GM19099 (cell line): ENCODE measurements around the gene CYSTM1.

ENCODE experiments used
- POLR2A ChIP-seq: IDR thresholded peaks from 3 replicates; pipeline ENCODE4 v1.6.1; 2011; ENCODE audit warnings: low read depth; ENCODE audit not compliant: insufficient read length; ENCODE audit errors: extremely low read depth

Gene CYSTM1

DNA sequence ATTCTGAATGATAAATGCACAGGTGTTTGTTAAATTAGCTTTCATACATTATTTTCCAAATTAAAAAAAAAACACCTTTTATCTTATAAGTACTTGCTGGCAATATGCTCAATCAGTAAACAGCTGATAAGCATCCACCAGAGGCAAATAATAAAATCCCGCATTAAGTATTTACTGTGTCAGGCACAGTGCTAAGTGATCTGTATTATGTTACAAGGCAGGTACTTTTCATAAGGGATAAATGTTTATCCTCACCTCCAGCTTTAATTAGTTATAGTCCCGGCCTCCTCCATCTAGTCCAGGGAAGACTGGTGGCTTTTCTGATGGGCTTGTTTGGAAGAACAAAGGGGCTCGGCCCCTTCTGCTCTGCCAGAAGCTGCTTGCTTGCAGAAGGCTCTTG is 87.9 kb downstream of the CYSTM1 start:
- TF ChIP-seq POLR2A: no peak

DNA sequence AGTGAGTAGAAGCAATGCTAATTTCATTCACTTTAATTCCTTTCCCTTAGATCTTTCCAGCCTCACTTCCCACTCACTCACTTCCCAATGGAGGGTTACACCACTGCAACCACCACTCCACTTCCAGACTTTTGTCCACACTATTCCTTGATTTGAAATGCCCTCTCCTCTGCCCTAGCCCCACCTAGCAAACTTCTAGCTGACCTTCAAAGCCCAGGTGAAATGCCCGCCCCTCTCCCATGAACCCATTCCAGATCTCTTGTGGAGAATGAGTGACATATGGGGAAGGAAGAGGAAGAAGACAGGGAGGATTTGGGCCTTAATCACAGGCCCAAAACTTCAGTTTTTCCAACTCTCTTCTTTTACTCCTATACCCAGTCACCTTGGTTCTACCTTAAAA is 90.9 kb downstream of the CYSTM1 start:
- TF ChIP-seq POLR2A: no peak

DNA sequence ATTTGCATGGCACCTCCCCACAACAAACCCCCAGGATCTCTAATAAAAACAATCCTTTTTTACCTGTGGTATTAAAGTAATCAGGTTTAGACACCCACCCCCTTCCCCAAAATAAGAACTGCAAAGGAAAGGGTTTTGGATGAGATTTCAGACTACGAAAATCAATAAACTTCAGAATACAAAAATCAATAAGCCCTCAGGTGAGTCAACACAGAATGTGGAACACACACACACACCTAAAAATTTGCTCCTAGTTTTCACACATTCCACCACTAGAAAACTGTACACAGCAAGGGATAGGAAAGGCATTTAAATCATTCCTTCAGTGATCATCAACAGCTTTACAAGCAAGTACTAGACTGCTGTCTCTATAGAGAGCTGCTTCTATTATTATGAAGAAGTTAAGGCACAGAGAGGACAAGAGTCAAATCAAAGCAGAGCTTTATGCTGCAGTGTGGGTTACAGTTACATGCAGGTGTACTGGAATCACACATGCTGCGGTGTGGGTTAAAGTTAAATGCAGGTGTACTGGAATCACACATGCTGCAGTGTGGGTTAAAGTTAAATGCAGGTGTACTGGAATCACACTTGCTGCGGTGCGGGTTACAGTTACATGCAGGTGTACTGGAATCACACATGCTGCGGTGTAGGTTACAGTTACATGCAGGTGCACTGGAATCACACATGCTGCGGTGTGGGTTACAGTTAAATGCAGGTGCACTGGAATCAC is 91.6 kb downstream of the CYSTM1 start:
- no peak for TF ChIP-seq POLR2A

DNA sequence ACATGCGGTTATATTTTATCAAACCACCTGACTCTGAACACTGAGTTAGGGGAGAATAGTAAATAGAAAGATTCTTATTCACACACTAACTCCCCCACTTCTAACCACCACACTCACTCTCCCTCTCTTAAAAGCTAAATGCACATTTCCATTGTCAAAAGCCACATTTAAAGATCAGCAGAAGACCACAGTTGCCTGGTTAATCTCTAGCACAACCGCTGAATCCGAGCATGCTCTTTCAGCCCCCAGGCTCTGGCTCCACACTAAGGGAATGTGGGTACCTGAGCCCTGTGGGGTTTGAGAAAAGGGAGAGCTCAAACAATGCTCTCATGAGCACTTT is 92.2 kb downstream of the CYSTM1 start:
- no peak for TF ChIP-seq POLR2A

DNA sequence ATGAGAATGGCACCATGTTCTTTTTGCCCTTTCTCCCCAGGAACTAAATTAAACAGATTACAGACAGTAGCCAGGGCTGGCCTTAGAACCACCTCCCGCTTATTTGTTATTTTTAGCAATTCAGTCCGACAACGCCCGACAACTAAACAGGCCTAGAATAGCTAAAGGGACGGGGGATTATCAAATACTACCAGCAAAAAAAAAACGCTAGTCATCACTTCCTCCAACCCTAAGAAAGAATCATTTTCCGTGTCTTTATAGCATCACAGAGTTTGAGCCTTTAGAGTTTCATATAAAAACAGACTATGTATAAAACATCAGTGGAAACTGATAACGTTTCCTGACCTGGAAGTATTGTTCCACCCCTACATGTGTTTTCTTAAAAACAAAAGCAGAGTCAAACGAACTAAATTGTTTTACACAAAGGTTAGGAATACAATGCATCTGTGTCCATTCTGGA is 92.6 kb downstream of the CYSTM1 start:
- no peak for TF ChIP-seq POLR2A

DNA sequence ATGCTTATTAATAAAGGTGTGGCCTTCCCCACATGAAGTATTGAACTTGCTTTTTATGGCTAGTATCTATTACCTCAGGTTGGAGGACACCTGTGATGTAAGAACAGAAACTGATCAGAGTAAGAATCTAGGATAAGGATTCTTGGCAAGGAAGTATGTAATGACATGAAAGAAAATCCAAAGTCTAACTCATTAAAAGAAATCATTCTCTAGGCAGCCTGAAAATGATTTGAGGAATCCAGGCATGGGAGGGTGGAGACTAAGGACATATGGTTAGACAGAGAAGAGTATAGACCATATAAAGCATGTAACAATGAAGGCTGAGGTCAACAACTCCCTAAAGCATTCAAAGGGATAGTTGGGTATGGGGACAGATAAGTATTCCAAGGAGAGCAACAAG is 95.0 kb downstream of the CYSTM1 start:
- TF ChIP-seq POLR2A: no peak

DNA sequence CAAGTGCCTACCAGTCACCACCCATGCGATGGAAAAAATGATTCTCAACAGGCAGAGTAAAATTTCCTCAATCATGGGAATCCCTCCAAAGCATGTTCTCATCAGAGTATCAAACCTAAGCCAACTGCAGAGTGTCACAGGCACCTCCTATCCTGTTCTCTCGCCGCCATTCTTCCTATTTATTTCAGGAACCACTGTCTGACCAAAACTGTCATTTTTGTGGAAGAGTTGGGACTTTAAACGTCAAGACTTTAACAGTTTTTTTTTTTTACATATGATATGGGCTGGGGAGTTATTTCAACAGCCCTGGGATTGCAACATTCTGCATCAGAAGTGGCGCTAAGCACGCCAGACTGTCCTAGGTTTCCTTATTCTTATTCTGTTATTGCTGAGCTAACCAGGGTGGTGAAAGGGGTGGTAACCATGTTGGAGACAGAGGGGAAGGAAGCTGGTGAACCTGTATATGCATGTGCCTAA is 98.5 kb downstream of the CYSTM1 start:
- TF ChIP-seq POLR2A: no peak

DNA sequence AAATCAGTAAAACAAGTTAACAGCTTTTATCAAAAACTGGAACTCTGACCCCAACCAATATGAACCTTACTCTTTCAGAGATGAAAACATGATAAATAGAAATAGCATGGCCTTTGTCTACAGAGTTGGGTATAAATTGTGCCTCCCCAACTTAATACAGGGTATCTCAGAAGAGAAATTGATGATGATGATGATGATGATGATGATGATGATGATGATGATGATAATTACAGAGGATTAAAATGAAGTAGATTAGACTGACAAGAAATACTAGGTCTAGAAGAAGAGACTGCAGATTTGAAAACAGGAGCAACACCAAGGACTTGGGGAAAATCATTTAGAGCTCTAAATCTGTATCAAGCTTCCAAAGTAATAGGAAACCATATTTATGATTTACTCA is 100.8 kb downstream of the CYSTM1 start:
- no peak for TF ChIP-seq POLR2A

DNA sequence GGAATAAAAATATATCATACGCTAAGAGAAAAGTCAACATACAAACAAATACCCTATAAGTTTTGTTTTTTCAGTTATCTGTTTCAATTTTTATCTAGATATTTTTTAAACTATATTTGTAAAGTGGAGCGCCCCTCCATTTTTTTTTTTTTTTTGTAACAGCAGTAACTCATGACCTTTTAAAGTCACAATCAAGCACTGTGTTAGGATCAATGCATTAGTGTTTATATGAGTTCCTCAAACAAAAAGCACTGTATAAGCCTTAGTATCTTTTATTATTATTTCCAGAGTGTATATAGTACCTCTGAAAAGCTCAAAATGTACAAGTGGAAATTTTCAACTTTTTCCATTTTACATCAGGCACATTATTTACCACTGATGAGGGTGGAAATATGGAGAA is 107.3 kb downstream of the CYSTM1 start:
- no peak for TF ChIP-seq POLR2A

DNA sequence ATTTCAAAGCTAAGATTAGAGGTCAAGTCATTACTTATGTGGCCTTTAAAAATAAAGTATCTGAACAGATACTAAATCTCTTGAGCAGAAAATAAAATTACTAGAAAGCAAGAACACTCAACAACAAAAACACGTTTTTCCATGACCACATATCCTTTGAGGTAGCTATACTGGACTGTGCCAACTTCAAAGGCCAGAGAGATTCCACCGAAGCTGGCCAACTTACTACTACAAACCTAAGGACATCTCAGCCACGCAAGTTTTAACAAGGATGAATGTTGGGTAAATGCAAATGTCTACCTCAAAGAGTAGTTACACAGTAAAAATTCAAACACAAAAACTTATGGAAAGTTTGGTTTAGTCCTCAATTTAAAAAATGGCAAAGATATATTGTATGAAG is 109.0 kb downstream of the CYSTM1 start:
- TF ChIP-seq POLR2A: no peak

DNA sequence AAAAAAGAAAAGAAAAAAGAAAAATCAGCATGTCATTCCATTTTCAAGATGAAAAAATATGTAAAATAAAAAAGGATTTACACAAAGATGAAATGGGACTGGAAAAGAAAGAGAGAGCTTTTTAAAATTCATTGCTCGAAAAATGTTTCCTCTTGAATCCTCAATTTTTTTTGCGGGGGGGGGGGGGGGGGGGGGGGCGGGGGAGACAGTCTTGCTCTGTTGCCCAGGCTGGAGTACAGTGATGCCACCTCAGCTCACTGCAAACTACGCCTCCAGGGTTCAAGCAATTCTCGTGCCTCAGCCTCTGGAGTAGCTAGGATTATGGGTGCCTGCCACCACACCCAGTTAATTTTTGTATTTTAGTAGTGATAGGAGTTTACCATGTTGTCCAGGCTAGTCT is 111.4 kb downstream of the CYSTM1 start:
- TF ChIP-seq POLR2A: no peak

DNA sequence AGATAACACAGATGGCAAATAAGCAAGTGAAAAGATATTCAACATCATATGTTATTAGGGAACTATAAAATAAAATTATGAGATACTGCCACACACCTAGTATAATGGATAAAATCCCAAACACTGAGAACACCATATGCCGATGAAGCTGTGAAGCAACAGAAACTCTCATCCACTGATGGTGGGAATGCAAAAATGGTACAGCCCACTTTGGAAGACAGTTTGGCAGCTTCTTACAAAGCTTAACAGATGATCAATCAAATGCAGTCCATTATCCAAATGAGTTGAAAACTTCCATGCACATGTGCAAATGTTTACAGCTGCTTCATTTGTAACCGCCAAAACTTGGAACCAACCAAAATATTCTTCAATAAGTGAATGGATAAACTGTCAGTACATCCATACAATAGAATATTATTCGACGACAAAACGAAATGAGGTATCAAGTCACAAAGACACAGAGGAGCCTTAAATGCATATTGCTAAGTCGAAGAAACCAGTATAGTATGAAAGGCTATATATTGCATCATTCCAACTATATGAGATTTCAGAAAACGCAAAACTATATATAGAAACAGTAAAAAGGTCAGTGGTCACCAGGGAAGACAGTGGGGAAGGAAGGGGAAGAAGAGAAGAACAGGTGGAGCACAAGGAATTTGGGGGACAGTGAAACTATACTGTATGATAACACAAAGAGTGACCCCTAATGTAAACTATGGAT is 113.0 kb downstream of the CYSTM1 start:
- no peak for TF ChIP-seq POLR2A

DNA sequence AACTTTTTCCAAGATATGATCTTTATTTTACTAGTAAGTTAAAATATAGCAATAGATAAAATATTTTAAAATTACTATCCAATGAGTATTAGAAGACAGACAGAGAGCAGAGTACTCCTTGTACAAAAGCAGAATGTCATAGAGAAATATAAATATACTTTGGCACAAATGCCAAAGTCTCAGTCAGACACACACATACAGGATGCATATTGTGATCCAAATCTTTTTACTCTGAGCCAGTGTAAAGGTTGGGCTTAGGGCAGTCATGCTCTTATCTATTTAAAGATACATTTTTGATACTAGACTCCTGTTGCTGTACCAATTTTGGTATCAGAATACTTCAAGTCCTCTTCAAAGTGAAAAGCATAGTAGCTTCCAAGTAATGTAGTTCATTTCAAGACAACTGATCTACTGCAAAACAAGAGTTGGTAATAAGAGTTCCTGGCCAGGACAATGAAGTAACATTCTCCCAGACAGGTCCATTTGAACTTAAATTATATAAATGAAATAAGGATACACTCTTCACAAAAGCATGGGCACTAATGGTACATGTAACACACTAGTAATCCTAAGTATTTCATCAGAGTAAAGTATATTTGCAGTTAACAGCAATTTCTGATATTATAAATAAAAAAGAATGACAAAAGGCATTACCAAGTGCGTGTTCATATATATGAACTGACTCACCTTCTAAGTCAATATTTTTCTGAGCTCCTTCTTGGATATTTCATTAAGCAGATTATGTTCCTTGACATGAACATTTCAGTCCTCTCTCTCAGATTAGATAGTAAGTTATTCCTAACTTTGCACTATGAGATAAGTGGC is 117.4 kb downstream of the CYSTM1 start:
- no peak for TF ChIP-seq POLR2A
